Measurements from ENCODE around the gene HIGD1B. TPM values are rescaled to one million over a fixed set of nuclear protein-coding genes. Genes with fewer than 3 reads are reported as not detected.

The HIGD1B gene
- total RNA-seq, 1 donor from 2014 or later: not detected

DNA sequence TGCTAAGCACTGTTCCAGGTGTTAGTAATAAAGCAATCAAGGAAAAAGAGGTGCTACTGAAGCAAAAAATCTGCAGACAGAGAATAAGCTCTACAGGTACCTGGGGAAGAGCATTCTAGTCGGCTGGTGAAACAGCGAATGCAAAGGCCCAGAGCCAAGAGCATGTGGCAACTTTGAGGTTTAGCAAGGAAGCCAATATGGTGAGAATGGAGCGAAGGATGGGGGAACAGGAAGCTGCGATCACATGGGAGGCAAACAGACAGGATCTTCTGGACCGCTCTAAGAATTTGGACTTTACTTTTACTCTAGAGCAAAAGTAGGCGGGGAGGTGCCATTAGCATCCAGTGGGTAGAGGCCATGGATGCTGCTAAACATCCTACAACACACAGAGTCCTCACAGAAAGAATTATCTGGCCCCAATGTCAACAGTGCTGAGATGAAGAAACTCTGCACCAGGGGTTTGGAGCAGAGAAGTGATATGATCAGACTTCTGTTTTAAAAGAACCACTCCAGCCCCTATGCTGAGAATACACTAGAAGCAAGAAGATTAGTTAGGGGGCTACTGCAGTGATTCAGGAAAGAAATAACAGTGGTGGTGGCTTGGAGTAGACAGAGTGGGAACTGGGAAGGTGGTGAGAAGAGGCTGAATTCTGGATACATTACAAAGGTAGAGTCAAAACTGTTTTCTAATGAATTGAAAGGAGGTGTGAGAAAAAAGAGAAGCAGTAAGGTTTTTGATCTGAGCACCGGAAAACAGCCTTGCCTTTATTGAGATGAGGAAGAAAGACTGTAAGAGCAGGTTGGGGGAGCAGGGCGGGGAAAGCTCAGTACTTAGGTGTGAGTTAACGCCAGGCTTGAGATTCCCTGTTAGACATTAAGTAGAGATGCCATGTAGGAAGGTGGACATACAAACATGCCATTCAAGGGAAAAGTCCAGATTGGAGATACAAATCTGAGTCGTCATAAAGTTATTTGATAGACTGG, 40.6 kb downstream of the HIGD1B start:
- H3K4me3 Mint-ChIP-seq (ENCODE audit: unreplicated experiment): no peak overlapping the region
- H3K9me3 Mint-ChIP-seq (ENCODE audit: unreplicated experiment): no peaks in the 10 kb centered on the region
- H3K36me3 Mint-ChIP-seq (ENCODE audit: low read depth, unreplicated experiment): peaks cover 8% of the 10 kb centered on the region
- H3K27ac ChIP-seq (ENCODE audit: low read depth, low read length): no peak overlapping the region
- no peak overlapping the region for H3K4me3 ChIP-seq (ENCODE audit: insufficient read depth, low read depth, low read length)
- H3K4me1 ChIP-seq (ENCODE audit: insufficient read depth, low read length): peaks cover 5% of the 10 kb centered on the region
- H3K27me3 Mint-ChIP-seq (ENCODE audit: low read depth, unreplicated experiment): no peaks in the 10 kb centered on the region
- TF ChIP-seq, protein P1, sequence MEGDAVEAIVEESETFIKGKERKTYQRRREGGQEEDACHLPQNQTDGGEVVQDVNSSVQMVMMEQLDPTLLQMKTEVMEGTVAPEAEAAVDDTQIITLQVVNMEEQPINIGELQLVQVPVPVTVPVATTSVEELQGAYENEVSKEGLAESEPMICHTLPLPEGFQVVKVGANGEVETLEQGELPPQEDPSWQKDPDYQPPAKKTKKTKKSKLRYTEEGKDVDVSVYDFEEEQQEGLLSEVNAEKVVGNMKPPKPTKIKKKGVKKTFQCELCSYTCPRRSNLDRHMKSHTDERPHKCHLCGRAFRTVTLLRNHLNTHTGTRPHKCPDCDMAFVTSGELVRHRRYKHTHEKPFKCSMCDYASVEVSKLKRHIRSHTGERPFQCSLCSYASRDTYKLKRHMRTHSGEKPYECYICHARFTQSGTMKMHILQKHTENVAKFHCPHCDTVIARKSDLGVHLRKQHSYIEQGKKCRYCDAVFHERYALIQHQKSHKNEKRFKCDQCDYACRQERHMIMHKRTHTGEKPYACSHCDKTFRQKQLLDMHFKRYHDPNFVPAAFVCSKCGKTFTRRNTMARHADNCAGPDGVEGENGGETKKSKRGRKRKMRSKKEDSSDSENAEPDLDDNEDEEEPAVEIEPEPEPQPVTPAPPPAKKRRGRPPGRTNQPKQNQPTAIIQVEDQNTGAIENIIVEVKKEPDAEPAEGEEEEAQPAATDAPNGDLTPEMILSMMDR (IDR thresholded peaks at IDR 0.05; ENCODE audit: insufficient read depth, low read depth, low read length): no peak
- no peak for TF ChIP-seq EZH2 (IDR thresholded peaks at IDR 0.05; ENCODE audit: insufficient read depth, low read length)
- no peaks in the 10 kb centered on the region for H3K4me1 Mint-ChIP-seq (ENCODE audit: low read depth, unreplicated experiment)
- H3K36me3 ChIP-seq (ENCODE audit: insufficient read depth, low read length): peaks cover 34% of the 10 kb centered on the region
- DNase-seq (ENCODE audit: low read depth): no peak
- H3K27ac Mint-ChIP-seq (ENCODE audit: unreplicated experiment): no peak overlapping the region
- H3K9me3 ChIP-seq (ENCODE audit: insufficient read depth, low read depth, low read length): no peaks in the 10 kb centered on the region
- peaks cover 67% of the 10 kb centered on the region for H3K79me2 ChIP-seq (ENCODE audit: insufficient read depth, low read length)
- H3K9ac ChIP-seq (ENCODE audit: low read length): no peak overlapping the region
- H3K4me2 ChIP-seq (ENCODE audit: low read length): no peak overlapping the region
- no peak for FAIRE-seq
- no peaks in the 10 kb centered on the region for H3K27me3 ChIP-seq (ENCODE audit: insufficient read depth, low read length)
- no peak overlapping the region for H2AFZ ChIP-seq (ENCODE audit: low read depth, low read length)
- peaks cover 55% of the 10 kb centered on the region for H4K20me1 ChIP-seq (ENCODE audit: insufficient read depth, low read length)

DNA sequence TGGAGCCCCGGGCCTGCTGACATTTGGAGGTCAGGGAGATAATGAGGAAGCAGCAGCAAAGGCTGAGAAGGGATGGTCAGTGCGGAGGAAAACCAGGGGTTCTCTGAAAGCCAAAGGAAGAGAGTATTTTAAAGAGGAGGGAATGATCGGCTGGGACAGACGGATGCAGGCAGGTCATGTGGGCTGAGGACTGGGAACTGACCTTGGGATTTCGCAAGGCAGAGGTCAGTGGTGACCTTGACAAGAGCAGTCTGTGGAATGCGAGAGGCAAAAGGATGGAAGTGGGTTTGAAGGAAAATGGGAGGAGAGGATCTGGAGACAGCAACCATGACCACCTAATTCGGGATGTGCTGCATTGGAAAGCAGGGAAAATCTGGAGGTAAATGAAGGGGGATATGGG, 41.3 kb downstream of the HIGD1B start:
- no peak overlapping the region for H3K4me3 ChIP-seq (ENCODE audit: insufficient read depth, low read depth, low read length)
- TF ChIP-seq, protein P1 (IDR thresholded peaks at IDR 0.05; ENCODE audit: insufficient read depth, low read depth, low read length): no peak
- no peak for TF ChIP-seq EZH2 (IDR thresholded peaks at IDR 0.05; ENCODE audit: insufficient read depth, low read length)
- H3K36me3 Mint-ChIP-seq (ENCODE audit: low read depth, unreplicated experiment): peaks cover 11% of the 10 kb centered on the region
- H3K9me3 Mint-ChIP-seq (ENCODE audit: unreplicated experiment): no peaks in the 10 kb centered on the region
- peaks cover 71% of the 10 kb centered on the region for H3K79me2 ChIP-seq (ENCODE audit: insufficient read depth, low read length)
- H2AFZ ChIP-seq (ENCODE audit: low read depth, low read length): no peak overlapping the region
- no peaks in the 10 kb centered on the region for H3K9me3 ChIP-seq (ENCODE audit: insufficient read depth, low read depth, low read length)
- no peaks in the 10 kb centered on the region for H3K4me1 Mint-ChIP-seq (ENCODE audit: low read depth, unreplicated experiment)
- no peak overlapping the region for H3K27ac ChIP-seq (ENCODE audit: low read depth, low read length)
- no peaks in the 10 kb centered on the region for H3K27me3 ChIP-seq (ENCODE audit: insufficient read depth, low read length)
- H3K27ac Mint-ChIP-seq (ENCODE audit: unreplicated experiment): no peak overlapping the region
- FAIRE-seq: no peak
- peaks cover 57% of the 10 kb centered on the region for H4K20me1 ChIP-seq (ENCODE audit: insufficient read depth, low read length)
- H3K36me3 ChIP-seq (ENCODE audit: insufficient read depth, low read length): peaks cover 33% of the 10 kb centered on the region
- no peak overlapping the region for H3K9ac ChIP-seq (ENCODE audit: low read length)
- H3K4me1 ChIP-seq (ENCODE audit: insufficient read depth, low read length): peaks cover 5% of the 10 kb centered on the region
- no peak for DNase-seq (ENCODE audit: low read depth)
- no peak overlapping the region for H3K4me2 ChIP-seq (ENCODE audit: low read length)
- no peaks in the 10 kb centered on the region for H3K27me3 Mint-ChIP-seq (ENCODE audit: low read depth, unreplicated experiment)
- H3K4me3 Mint-ChIP-seq (ENCODE audit: unreplicated experiment): no peak overlapping the region

DNA sequence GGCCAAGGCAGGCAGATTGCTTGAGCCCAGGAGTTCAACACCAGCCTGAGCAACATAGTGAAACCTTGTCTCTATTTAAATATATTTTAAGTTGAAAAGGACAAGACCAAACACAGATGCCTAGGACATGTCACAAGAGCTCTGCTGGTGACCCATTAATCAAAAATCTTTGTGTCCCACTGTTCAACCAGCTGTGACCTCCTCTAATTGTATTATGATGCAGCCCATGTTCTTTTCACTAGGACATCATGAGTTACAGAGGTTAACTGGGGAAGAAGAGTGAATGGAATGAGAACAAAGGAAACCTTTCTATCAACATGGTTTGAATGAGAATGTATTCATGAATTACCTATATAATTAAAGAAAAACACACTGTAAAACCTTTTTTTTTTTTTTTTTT, 44.6 kb downstream of the HIGD1B start:
- TF ChIP-seq EZH2 (IDR thresholded peaks at IDR 0.05; ENCODE audit: insufficient read depth, low read length): no peak
- TF ChIP-seq, protein P1 (IDR thresholded peaks at IDR 0.05; ENCODE audit: insufficient read depth, low read depth, low read length): no peak
- Mint-ChIP-seq H3K27ac (ENCODE audit: unreplicated experiment) (no peak overlapping the region), H3K4me1 (ENCODE audit: low read depth, unreplicated experiment) (no peaks in the 10 kb centered on the region), H3K9me3 (ENCODE audit: unreplicated experiment) (no peaks in the 10 kb centered on the region), H3K36me3 (ENCODE audit: low read depth, unreplicated experiment) (peaks cover 6% of the 10 kb centered on the region), H3K4me3 (ENCODE audit: unreplicated experiment) (no peak overlapping the region), H3K27me3 (ENCODE audit: low read depth, unreplicated experiment) (no peaks in the 10 kb centered on the region)
- no peak for FAIRE-seq
- Histone ChIP-seq H3K79me2 (ENCODE audit: insufficient read depth, low read length) (peaks cover 92% of the 10 kb centered on the region), H4K20me1 (ENCODE audit: insufficient read depth, low read length) (peaks cover 58% of the 10 kb centered on the region), H3K36me3 (ENCODE audit: insufficient read depth, low read length) (peaks cover 30% of the 10 kb centered on the region), H2AFZ (ENCODE audit: low read depth, low read length) (no peak overlapping the region), H3K4me2 (ENCODE audit: low read length) (no peak overlapping the region), H3K4me1 (ENCODE audit: insufficient read depth, low read length) (peaks cover 5% of the 10 kb centered on the region), H3K4me3 (ENCODE audit: insufficient read depth, low read depth, low read length) (no peak overlapping the region), H3K9ac (ENCODE audit: low read length) (no peak overlapping the region), H3K27me3 (ENCODE audit: insufficient read depth, low read length) (no peaks in the 10 kb centered on the region), H3K27ac (ENCODE audit: low read depth, low read length) (no peak overlapping the region), H3K9me3 (ENCODE audit: insufficient read depth, low read depth, low read length) (no peaks in the 10 kb centered on the region)
- DNase-seq (ENCODE audit: low read depth): no peak

Measured in astrocyte (in vitro differentiated cells and primary cell).